CD4-positive, alpha-beta T cell treated with Interleukin-17A for 4 hours (primary cell): Measurements from ENCODE around the gene FURIN.
A peak's percentile ranks its signal among the peaks of the same experiment; 100 is the strongest.
"Not testable (repeated sequence)": the region's sequence is repeated elsewhere in the genome, so short reads cannot be mapped to it uniquely, and the experiment has no call there.

ENCODE experiments used
- DNase-seq: peaks from one replicate; pipeline ENCODE4 v3.0.0-alpha.2; 2020; ENCODE audit warnings: mixed read lengths

The FURIN gene

GRCh38 chr15:90845201-90845949, 23.0 kb upstream of the FURIN start:
- peak; percentile 36 for DNase-seq

DNA sequence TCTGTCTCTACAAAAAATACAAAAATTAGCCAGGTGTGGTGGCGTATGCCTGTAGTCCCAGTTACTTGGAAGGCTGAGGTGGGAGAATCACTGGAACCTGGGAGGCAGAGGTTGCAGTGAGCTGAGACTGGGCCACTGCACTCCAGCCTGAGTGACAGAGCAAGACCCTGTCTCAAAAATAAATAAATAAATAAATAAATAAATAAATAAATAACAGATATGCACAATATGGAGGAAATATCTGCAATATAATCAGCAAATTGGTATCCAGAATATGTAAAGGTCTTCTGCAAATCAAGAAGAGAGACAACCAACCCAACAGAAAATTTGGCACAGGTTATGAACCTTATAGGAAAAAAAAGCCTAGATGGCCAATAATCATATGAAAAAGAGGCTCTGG, 19.0 kb upstream of the FURIN start:
- DNase-seq, result not testable (repeated sequence)

GRCh38 chr15:90851114-90851513, 17.3 kb upstream of the FURIN start:
- DNase-seq, result peak; percentile 46

DNA sequence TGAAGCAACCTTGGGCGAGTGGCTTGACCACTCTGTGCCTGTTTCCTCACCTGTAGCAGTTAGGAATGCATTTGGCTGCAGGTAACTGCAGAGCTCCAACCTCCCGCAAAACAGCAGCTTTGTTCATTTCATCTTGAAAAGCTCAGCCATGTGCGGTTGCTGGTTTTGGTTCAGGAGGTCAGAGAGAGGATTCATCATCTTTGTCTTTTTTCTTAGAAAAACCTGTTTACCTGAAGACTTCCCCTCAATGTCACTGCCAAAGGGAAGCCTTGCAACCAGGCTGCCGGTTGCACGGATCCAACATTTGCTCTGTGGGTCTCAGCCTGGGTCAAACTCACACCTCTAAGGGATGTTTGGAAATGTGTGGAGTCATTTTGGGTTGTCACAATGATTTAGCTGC, 16.4 kb upstream of the FURIN start:
- DNase-seq, result peak; percentile 31

DNA sequence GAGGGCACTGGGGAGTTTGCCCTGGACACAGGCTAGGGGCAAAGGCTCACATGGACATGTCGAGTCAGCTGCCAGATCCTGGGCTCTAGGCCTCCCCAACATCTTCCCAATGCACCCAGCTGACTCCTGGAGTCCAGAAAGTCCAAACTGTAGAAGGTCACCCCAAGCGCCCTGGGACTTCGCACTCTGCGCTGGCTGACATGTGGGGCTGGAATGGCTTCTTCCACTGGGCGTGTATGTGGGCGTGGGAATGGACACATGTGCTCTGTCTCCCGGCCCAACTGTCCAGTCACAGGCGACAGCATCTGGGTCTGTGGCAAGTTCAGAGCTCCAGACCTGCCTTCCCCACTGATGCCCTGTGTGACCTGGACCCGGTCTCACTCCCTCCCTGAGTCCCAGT, 13.2 kb upstream of the FURIN start:
- DNase-seq, result no peak

GRCh38 chr15:90857337-90857736, 11.1 kb upstream of the FURIN start:
- no peak for DNase-seq

GRCh38 chr15:90857883-90858443, 10.4 kb upstream of the FURIN start:
- DNase-seq, result no peak

DNA sequence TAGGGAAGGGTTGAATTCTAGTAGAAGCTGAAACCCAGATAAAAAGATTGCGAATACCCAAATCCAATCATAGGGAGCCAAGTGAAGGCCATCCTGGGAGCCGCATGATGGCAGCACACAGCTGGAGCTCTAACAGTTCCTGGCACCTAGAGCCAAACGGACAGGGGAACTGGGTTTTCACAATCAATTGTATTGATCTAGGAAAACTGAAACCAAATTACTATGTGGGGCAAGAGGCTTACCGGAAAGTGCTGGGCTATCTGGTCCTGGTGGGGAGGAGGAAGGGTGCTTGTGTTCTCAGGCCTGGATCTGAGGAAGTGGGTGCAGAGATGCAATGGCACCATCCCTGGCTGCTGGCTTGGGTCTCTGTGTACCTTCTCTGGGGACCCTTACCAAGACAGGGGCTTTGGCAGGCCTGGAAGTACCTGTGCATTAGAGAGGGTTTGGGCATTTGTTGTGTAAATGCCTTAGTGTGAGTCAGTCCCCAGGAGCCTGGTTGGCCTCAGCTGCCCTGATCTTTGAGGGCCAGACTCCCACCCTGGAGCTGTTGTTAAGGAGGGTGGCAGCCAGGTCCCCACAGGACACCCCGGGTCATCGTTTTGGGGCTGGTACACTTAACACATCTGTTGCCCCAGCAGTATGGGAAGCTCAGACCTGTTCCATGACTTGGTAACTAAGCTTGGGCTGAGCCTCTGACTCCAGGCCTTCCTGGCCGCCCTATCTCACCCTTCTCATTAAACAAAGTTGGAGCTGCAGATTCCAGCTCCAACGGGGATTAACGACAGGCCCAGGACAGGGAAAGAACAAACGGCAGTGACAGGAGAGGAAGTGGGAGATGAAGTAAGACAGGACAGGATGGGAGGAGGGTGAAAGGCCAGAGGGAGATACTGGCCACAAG, 8.9 kb upstream of the FURIN start:
- DNase-seq, result no peak

DNA sequence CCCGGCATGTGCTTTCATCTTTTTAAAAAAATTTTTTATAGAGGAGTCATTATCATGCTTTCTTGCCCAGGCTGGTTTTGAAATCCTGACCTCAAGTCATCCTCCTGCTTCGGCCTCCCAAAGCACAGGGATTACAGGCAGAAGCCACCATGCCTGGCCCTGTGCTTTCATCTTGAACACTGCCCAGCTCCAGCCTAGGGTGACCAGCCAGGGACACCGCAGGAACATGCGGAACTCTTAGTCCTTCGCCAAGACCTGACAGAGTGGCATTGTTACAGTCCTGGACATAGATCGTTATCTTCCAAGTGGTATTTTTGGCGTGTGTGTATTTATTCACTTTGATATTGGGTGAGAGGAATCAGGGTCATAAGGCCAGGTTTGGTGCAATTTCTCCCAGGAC, 7.9 kb upstream of the FURIN start:
- DNase-seq, result no peak

- no peak for DNase-seq
These were observed 7.3 kb upstream of the FURIN start for GRCh38 chr15:90860942-90861675.

- no peak for DNase-seq
These were observed 5.9 kb upstream of the FURIN start for GRCh38 chr15:90862487-90862886.

DNA sequence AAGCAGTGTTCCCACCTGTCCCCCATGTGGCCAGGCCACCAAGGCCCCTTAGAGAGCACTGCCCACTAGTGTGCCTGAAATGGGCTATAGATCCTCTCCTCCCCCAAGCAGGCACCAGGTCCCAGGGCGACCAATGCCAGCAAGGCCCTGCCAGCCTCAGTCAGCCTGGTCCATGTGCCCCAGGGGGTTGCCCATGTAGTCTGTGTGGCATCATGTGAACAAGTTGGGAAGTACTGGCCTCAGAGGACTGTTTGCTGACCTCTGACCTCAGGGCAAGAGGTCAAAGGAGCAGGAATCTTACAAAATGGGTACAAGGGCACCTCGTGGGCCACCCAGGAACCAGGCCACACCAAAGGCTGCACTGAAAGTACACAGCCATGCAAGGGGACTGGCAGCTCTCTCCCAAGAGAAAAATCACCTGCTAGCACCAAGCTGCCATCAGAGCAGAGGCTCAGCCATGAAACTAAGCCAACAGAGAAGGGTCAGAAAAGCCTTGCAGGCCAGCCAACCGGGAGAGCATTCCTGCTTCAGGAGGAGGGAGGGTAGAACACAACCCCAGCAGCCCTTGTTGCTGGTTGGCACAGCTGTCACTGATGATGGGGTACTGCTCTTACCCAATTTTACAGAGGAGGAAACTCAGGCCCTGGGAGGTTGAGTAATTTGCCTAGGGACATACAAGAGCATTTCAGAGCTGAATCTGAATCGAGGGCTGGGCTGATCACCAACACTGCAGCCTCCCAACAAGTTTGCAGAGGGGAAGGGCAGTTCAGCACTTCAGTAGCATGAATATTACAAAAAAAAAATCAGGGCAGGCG, 5.2 kb upstream of the FURIN start:
- no peak for DNase-seq

GRCh38 chr15:90863987-90864386, 4.4 kb upstream of the FURIN start:
- no peak for DNase-seq

- no peak for DNase-seq
These were observed 3.9 kb upstream of the FURIN start for GRCh38 chr15:90864507-90864906.

- DNase-seq, result no peak
These were observed 2.7 kb upstream of the FURIN start for GRCh38 chr15:90865702-90866101.

DNA sequence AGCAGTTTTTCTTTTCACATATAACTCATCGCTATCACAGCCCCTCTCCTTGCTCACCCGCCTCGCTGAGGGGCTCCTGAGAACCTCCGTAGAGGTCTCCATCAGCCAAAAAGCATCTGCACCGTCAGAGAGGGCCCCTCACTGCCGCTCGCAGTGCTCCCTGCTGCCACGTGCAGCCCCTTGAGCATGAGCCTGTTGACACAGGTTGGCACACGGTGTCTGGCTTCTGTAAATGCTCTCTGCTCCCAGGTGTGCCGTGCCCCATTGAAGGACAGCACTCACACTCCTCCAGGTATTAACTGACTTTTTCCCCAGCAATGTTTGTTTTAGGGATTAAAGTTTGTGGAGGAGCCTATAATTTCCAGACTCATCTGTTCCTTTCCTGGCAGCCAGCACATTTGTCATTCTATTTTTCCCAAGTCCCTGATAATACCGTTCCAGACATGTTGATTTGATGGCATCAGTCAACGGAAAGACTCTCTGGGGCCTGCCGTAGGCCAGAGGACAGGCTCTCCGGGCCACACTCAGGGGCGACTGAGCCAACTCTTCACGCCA, 2.1 kb upstream of the FURIN start:
- no peak for DNase-seq

DNA sequence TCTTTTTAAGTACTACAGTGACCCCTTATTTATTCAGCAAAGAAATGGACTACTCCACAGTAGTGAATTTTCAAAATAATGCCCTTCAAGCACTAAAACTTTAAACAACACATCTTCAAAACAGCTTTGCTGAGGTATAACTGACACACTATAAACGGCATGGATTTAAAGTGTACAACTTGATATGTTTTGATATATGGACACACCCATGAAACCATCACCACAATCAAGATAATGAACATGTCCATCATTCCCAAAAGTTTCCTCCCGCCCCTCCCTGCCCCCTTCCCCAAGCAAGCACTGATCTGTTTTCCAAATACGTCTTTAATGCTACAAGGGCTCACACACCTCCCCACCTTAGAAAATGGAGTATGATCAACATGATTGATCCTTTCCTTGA, 1.6 kb upstream of the FURIN start:
- no peak for DNase-seq

DNA sequence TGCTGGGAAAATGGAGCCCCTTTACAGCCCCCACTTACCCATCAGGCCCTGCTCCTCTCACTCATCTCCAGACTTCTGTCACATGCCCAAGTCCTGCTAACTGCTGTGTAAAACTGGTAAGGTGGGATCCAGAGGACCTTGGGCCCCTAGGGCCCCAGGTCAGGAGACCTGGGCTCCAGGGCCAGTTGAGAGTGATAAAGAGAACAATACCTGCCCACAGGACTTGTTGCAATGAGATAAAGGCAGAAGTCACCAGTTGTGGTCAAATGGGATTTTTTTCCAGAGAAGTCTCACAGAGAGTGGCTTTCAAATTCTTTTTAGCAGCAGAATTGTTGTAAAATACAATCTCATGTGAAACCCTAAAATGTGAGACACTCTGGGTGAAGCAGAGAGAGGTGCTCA, 753 bp downstream of the FURIN start:
- peak; percentile 3 for DNase-seq

GRCh38 chr15:90869601-90870353, 1.4 kb downstream of the FURIN start:
- peak; percentile 70 for DNase-seq

DNA sequence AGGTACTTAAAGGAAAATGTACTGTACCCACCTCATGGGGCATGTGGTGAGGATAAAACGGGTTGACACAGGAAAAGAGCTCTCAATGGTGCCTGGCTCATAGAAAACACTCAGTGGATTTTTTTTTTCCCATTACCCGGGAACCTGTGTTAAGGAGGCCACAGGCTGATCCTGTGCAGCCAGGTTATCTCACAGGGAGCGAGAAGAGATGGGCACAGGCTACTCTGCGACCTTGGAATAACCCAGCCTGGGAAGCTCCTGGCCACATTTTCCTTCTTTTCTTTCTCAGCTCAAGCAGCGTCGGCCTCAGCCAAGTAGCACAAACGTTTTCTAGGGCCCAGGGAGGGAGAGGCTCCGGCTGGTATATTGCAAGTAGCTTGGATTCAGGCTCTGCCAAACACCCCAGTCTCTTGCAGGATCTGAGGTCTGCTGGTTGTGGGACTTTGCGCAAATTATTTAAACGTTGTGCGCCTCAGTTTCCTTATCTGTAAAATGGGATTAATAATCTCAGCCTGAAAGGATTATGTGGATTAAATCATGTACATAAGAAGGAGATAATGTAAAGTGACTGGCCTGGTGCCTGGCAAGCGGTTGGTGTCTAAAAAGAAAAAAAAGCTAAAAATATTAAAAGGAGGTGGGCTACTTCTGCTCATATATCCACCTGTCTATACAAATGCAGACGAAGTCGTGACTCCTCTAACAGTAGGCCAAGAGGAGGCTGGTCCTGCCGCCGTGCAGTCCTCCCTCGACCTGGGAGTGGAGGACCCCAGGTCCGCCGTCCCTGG, 2.2 kb downstream of the FURIN start:
- peak; percentile 6 for DNase-seq
